GM21447 (cell line): ENCODE data around the gene ATG4C.
A peak's percentile ranks its signal among the peaks of the same experiment; 100 is the strongest.

ENCODE experiments used
- ATAC-seq: cut with Tn5 transposase; IDR thresholded peaks from one replicate; pipeline ENCODE4 v1.9.1; 2021; ENCODE audit not compliant: unreplicated experiment

Gene ATG4C

DNA sequence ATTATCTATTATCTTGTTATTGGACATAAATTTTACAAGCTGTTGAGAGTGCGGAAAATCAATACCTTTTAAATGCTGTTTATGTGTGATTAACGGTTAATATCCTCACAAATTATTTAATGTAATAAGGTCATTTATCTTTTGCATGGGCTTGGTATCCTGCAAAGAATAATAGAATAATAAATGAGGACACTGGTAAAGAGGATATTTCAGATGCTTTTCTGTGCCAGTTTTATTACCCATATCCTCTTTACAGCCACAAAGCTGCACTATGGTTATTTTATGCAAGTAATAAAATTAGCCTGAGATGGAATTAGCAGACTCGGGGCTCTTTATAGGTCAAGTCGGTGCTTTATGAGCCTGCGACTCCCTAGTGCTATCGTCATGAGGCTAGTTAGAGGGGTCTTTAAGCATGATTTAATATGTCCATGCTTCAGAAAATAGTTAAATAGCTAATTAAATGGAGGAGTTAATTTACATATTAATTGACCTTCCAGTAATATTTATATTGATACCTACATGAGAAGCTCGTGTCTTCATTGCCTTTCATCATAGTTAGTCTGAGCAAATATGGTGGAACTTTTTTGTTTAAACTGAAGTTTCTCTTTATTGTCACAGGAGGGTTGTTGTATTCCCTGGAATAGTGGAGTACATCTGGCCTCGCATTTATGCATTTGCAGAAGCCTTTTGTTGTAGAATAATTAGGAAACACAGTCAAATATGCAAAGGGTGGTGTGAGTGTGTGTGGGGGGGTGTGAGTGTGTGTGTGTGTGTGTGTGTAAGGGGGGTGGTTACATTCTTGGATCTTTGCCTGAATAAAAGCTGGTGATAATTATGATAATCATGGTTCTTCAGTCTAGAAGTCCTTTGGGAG, 120.3 kb downstream of the ATG4C start:
- ATAC-seq = no peak

- no peak for ATAC-seq
Observed at GRCh38 chr1:62904856-62905225, 120.9 kb downstream of the ATG4C start.

DNA sequence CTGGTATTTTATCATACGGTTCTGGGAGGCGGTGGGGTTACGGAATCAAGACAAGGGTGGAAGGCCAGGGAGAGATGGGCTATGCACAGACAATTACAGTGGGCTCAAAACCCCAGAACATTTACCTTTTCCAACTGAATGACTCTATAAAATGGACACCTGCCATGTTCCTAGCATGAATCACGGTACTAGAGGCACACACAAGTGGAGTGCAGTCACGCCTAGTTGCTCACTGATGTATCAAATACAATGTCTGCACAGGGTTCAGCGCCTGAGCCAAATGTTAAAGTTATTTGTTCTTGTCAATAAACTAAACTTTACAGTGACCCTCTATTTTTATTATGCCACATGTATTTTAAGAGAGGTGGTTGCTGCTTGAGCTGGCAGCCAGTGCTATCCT, 121.4 kb downstream of the ATG4C start:
- no peak for ATAC-seq

- ATAC-seq = no peak
Observed at GRCh38 chr1:62905872-62906271, 121.9 kb downstream of the ATG4C start.

DNA sequence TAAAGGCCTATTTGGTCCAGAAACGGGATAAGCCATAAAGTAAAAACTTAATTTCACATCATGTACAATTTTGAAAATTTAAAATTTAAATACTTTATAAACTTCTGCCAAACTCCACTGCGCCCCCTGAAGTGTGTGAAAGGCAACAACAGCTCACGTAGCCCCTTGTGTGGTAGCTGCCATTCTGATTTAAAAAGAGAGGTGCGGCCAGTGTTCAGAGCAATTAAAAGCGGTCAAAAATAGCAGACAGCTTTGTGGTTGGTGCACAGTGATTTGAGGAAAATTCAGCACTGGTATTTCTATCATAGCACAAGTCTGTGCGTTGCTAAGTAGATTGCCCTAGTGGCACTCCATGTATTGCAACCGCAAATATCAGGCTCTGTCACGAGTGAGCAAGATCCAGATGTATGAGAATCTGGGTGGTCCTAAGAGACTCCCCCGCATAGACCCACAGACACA, 122.5 kb downstream of the ATG4C start:
- no peak for ATAC-seq

- no peak for ATAC-seq
Observed at GRCh38 chr1:62908168-62908695, 124.3 kb downstream of the ATG4C start.

GRCh38 chr1:62912028-62912638, 128.2 kb downstream of the ATG4C start:
- peak; percentile 53 for ATAC-seq
